ENCODE measurements around the gene CFDP1.

DNA sequence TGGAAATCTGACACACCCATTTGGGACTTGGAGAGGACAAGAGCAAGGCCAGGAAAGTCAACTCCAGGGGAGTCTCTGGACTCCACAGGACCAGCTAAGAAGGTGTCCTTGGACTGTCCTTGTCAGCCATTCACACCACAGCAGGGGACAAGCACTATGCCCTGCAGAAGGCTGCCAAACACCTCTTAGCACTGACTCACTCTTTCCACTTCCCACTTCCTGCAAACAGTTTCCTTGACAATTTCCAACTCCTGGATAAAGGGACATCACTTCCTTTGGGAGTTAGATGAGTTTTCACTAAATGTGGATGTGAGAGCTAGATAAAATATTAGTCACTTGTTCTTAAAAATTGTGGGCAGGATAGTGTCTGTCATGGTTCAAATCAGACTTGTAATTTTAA lies 144.1 kb downstream of the CFDP1 start:
- TF ChIP-seq, protein P1, sequence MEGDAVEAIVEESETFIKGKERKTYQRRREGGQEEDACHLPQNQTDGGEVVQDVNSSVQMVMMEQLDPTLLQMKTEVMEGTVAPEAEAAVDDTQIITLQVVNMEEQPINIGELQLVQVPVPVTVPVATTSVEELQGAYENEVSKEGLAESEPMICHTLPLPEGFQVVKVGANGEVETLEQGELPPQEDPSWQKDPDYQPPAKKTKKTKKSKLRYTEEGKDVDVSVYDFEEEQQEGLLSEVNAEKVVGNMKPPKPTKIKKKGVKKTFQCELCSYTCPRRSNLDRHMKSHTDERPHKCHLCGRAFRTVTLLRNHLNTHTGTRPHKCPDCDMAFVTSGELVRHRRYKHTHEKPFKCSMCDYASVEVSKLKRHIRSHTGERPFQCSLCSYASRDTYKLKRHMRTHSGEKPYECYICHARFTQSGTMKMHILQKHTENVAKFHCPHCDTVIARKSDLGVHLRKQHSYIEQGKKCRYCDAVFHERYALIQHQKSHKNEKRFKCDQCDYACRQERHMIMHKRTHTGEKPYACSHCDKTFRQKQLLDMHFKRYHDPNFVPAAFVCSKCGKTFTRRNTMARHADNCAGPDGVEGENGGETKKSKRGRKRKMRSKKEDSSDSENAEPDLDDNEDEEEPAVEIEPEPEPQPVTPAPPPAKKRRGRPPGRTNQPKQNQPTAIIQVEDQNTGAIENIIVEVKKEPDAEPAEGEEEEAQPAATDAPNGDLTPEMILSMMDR (IDR thresholded peaks at IDR 0.05; ENCODE audit: low read depth, low read length), result no peak
- no peak for TF ChIP-seq EZH2phosphoT487 (IDR thresholded peaks at IDR 0.05; ENCODE audit: low read depth)

Data from OCI-LY3 (cell line).